Prostate gland (tissue), 2 donors: ENCODE results near the gene PRDX5. TPM values are rescaled to one million over a fixed set of nuclear protein-coding genes. Genes with fewer than 3 reads are reported as not detected.

ENCODE experiments used
- DNase-seq: peaks from one replicate; pipeline ENCODE4 v3.0.0-alpha.2; 2019; ENCODE audit warnings: low spot score
- H3K27ac ChIP-seq, 2 donors: fragments of 200-600 bp; sonication (generic); 2 replicates each; pipeline ENCODE4 v1.5.1; 2017 to 2019
- H3K27me3 ChIP-seq: fragments of 200-600 bp; sonication (generic); replicated peaks from 2 replicates; pipeline ENCODE4 v1.5.1; 2019; ENCODE audit not compliant: insufficient read depth
- H3K36me3 ChIP-seq, 2 donors: fragments of 200-600 bp; sonication (generic); 1 replicate in 1 of 2; 2 replicates in 1 of 2; pipeline versions ENCODE4 v1.5.1 to v1.8.1; 2017 to 2019
- H3K4me1 ChIP-seq: fragments of 200-600 bp; sonication (generic); replicated peaks from 2 replicates; pipeline ENCODE4 v1.5.1; 2019
- H3K4me3 ChIP-seq, 2 donors: fragments of 200-600 bp; sonication (generic); 2 replicates each; pipeline ENCODE4 v1.5.1; 2017 to 2019
- H3K9me3 ChIP-seq: fragments of 200-600 bp; sonication (generic); 2 replicates; pipeline ENCODE4 v1.5.1; 2017
- CTCF ChIP-seq, 4 experiments: fragments of 200-600 bp in 2 of 4; fragments of 450-650 bp in 2 of 4; sonication (generic) in 2 of 4; IDR thresholded peaks; 1 replicate in 3 of 4; 2 replicates in 1 of 4; pipeline ENCODE4 v1.5.1; 2016 to 2019; ENCODE audit warnings: antibody characterized with exemption in 4 of 4, mild to moderate bottlenecking in 2 of 4, moderate library complexity in 2 of 4
- POLR2A ChIP-seq: fragments of 450-650 bp; IDR thresholded peaks from one replicate; pipeline ENCODE4 v1.6.1; 2016; ENCODE audit warnings: antibody characterized with exemption, mild to moderate bottlenecking
- POLR2AphosphoS5 ChIP-seq: sonication (generic); formaldehyde crosslinking; IDR thresholded peaks from one replicate; pipeline ENCODE4 v1.6.1; 2017; ENCODE audit warnings: antibody characterized with exemption
- WGBS: methylation state at CpG from one replicate; pipeline ENCODE4 v1.1.5; 2018; 5-methylcytosine and 5-hydroxymethylcytosine counted together
- intact Hi-C: fragments of 100-400 bp; cut with DNase I; formaldehyde crosslinking; loops from one replicate; pipeline ENCODE4 v1.14.2; 2022
- total RNA-seq, 2 donors: library from RNA; depleted of rRNA; stranded (reverse); fragments of >200 nt; gene quantifications; one replicate each; pipeline ENCODE4 v1.1.0, GENCODE V29; 2016

PRDX5 gene
- total RNA-seq, 2 donors from 2014 or later = 224 to 303 TPM

GRCh38 chr11:64344787-64345186 is 26.9 kb downstream of the PRDX5 start:
- no peaks in the 10 kb centered on the region for H3K27me3 ChIP-seq
- 93% methylated on average over 27 of the region's 28 CpGs for whole genome bisulfite sequencing
- no peaks in the 10 kb centered on the region for H3K9me3 ChIP-seq
- peaks cover 4% of the 10 kb centered on the region for H3K4me1 ChIP-seq
- no peak for TF ChIP-seq CTCF (IDR thresholded peaks at IDR 0.05)
- no peaks in the 10 kb centered on the region for H3K36me3 ChIP-seq
- H3K4me3 ChIP-seq = no peak overlapping the region
- H3K27ac ChIP-seq = no peak overlapping the region
- intact Hi-C loops = no loop called here
- no peak for DNase-seq

- no peak overlapping the region for H3K27ac ChIP-seq
- H3K4me1 ChIP-seq = no peaks in the 10 kb centered on the region
- WGBS = 80% methylated on average over 12 of the region's 12 CpGs
- TF ChIP-seq POLR2A (no peak), POLR2AphosphoS5 (no peak), CTCF (IDR thresholded peaks at IDR 0.05) (no peak)
- H3K36me3 ChIP-seq = no peaks in the 10 kb centered on the region
- no peak for DNase-seq
- intact Hi-C loops = no loop called here
- H3K27me3 ChIP-seq = no peaks in the 10 kb centered on the region
- H3K9me3 ChIP-seq = no peaks in the 10 kb centered on the region
- H3K4me3 ChIP-seq = no peak overlapping the region
Observed at GRCh38 chr11:64347193-64347867, 29.4 kb downstream of the PRDX5 start.

DNA sequence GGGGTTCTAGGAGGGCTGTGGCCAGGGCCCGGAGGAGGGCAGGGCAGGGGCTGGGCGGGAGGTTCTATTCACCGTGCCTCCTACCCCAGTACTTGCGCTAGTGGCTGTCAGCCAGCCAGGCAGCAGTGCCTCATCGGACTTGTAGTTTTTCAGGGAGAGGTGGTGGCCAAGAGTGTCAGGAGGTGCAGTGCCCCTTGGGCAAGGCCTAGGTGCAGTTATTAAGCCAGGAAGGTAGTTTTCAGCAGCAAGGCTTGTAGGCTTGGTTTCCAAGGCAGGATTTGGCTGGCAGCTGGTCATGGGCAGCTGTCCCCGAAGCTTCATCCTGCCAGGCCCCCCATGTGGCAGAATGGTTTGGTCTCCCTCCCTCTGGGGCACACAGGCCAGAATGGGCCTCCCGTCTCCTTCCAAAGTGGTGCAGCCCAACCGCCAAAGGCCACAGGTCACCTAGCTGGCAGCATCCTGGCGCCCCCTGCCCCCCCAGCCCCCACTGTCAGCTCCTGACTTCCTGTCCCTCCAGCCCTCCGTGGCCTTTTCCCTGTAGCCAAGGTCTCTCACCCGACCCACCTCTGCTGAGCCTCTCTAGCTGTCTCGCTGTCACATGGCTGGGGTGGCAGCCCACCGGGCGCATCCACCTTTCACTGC is 30.6 kb downstream of the PRDX5 start:
- DNase-seq = no peak
- no peaks in the 10 kb centered on the region for H3K9me3 ChIP-seq
- WGBS = 62% methylated on average over 14 of the region's 14 CpGs

DNA sequence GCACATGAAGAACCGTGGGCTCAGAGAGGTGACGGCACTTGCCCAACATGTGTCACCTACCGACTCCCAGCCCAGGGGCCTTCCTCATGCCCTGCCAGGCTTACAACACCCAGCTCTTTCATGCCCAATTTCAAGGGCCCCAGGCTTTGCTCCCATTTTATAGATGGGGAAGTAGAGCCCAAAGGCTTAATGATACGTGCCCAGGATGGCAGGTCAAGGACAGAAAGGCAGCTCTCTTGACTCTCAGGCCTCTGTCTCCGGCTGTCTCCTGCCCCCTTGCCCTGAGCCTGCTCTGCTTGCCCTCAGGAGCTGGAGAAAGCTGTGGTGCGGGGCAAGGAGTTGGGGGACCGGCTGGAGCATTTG is 31.1 kb downstream of the PRDX5 start:
- DNase-seq = no peak
- intact Hi-C loops = no loop called here
- TF ChIP-seq CTCF (IDR thresholded peaks at IDR 0.05) = no peak
- TF ChIP-seq POLR2A = no peak
- no peak for TF ChIP-seq POLR2AphosphoS5
- H3K4me1 ChIP-seq = no peaks in the 10 kb centered on the region
- no peaks in the 10 kb centered on the region for H3K9me3 ChIP-seq
- no peak overlapping the region for H3K4me3 ChIP-seq
- no peaks in the 10 kb centered on the region for H3K27me3 ChIP-seq
- no peak overlapping the region for H3K27ac ChIP-seq
- 91% methylated on average over 7 of the region's 7 CpGs for WGBS
- H3K36me3 ChIP-seq = no peaks in the 10 kb centered on the region

More for the DNA sequence above, 30.6 kb downstream of the PRDX5 start:
- Histone ChIP-seq H3K4me3 (no peak overlapping the region), H3K27ac (no peak overlapping the region), H3K36me3 (no peaks in the 10 kb centered on the region), H3K27me3 (no peaks in the 10 kb centered on the region), H3K4me1 (no peaks in the 10 kb centered on the region)
- no peak for TF ChIP-seq POLR2AphosphoS5
- TF ChIP-seq CTCF (IDR thresholded peaks at IDR 0.05) = no peak
- TF ChIP-seq POLR2A = no peak
- intact Hi-C loops = no loop called here

GRCh38 chr11:64349404-64349803 is 31.5 kb downstream of the PRDX5 start:
- no peak overlapping the region for H3K27ac ChIP-seq
- H3K27me3 ChIP-seq = no peaks in the 10 kb centered on the region
- WGBS = 90% methylated on average over 11 of the region's 11 CpGs
- no peaks in the 10 kb centered on the region for H3K36me3 ChIP-seq
- H3K4me1 ChIP-seq = no peaks in the 10 kb centered on the region
- intact Hi-C loops = no loop called here
- no peak overlapping the region for H3K4me3 ChIP-seq
- H3K9me3 ChIP-seq = no peaks in the 10 kb centered on the region
- TF ChIP-seq POLR2AphosphoS5 = no peak
- TF ChIP-seq POLR2A = no peak
- no peak for TF ChIP-seq CTCF (IDR thresholded peaks at IDR 0.05)
- DNase-seq = no peak
